ENCODE data around the gene CRIM1. TPM values are rescaled to one million over a fixed set of nuclear protein-coding genes. Genes with fewer than 3 reads are reported as not detected.
A peak's percentile ranks its signal among the peaks of the same experiment; 100 is the strongest.

The CRIM1 gene
- total RNA-seq, 1 experiment from 2014 or later, result 27.6 TPM

- H2BK120ac ChIP-seq (ENCODE audit: low read depth, low read length, poor library complexity, severe bottlenecking), result no peak overlapping the region
- no peaks in the 10 kb centered on the region for H3K4me1 ChIP-seq (ENCODE audit: insufficient read depth, low read length)
- H3K14ac ChIP-seq (ENCODE audit: insufficient read depth, low read length), result no peak overlapping the region
- no peak overlapping the region for H3K23ac ChIP-seq (ENCODE audit: insufficient read length, low read depth, low read length)
- no peak overlapping the region for H2BK15ac ChIP-seq (ENCODE audit: low read depth, low read length)
- no peaks in the 10 kb centered on the region for H3K79me1 ChIP-seq (ENCODE audit: insufficient read depth, low read depth, low read length, poor library complexity, severe bottlenecking)
- TF ChIP-seq, protein P1, sequence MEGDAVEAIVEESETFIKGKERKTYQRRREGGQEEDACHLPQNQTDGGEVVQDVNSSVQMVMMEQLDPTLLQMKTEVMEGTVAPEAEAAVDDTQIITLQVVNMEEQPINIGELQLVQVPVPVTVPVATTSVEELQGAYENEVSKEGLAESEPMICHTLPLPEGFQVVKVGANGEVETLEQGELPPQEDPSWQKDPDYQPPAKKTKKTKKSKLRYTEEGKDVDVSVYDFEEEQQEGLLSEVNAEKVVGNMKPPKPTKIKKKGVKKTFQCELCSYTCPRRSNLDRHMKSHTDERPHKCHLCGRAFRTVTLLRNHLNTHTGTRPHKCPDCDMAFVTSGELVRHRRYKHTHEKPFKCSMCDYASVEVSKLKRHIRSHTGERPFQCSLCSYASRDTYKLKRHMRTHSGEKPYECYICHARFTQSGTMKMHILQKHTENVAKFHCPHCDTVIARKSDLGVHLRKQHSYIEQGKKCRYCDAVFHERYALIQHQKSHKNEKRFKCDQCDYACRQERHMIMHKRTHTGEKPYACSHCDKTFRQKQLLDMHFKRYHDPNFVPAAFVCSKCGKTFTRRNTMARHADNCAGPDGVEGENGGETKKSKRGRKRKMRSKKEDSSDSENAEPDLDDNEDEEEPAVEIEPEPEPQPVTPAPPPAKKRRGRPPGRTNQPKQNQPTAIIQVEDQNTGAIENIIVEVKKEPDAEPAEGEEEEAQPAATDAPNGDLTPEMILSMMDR (conservative IDR thresholded peaks at IDR 0.05), result no peak
- Mint-ChIP-seq H3K27me3 (ENCODE audit: low read depth) (no peaks in the 10 kb centered on the region), H3K36me3 (ENCODE audit: insufficient read depth in 1 of 3, low read depth in 3 of 3) (peaks cover 8 to 37% (median 37%) of the 10 kb centered on the region in 3 experiments; a peak in 6 of 7 replicates), H3K9me3 (no peaks in the 10 kb centered on the region), H3K4me1 (no peaks in the 10 kb centered on the region), H3K27ac (peak overlapping the region in 1 of 3 experiments; percentile 8; a peak in 1 of 7 replicates), H3K4me3 (no peak overlapping the region)
- no peak overlapping the region for H2BK5ac ChIP-seq (ENCODE audit: insufficient read length, low read length)
- no peak overlapping the region for H4K8ac ChIP-seq (replicated peaks; ENCODE audit: insufficient read length, low read depth, low read length)
- H3T11ph ChIP-seq (ENCODE audit: low read length), result no peak overlapping the region
- H3K4me2 ChIP-seq (ENCODE audit: insufficient read depth, insufficient read length, low read length), result no peak overlapping the region
- no peaks in the 10 kb centered on the region for H3K27me3 ChIP-seq (ENCODE audit: insufficient read depth, low read length)
- no peaks in the 10 kb centered on the region for H3K79me2 ChIP-seq (ENCODE audit: insufficient read depth, low read length)
- H4K91ac ChIP-seq (ENCODE audit: insufficient read length, low read depth, low read length), result no peak overlapping the region
- no peaks in the 10 kb centered on the region for H3K23me2 ChIP-seq (ENCODE audit: insufficient read length, low read depth, low read length, poor library complexity, severe bottlenecking)
- H2AFZ ChIP-seq (ENCODE audit: low read length), result no peak overlapping the region
- H4K5ac ChIP-seq (ENCODE audit: insufficient read length, low read depth, low read length), result no peak overlapping the region
- no peak overlapping the region for H3K9ac ChIP-seq (ENCODE audit: extremely low read depth, insufficient read length, low read length)
- no peaks in the 10 kb centered on the region for H3K9me3 ChIP-seq (ENCODE audit: control insufficient read depth, low read depth, low read length)
- WGBS (ENCODE audit: extremely low coverage, insufficient read length, low lambda C conversion rate), result no CpG with 5 or more reads among the region's 4 CpGs
- H3K56ac ChIP-seq (ENCODE audit: insufficient read length, low read depth, low read length), result no peak overlapping the region
- H3K4ac ChIP-seq (ENCODE audit: low read depth, low read length), result no peak overlapping the region
- H3K27ac ChIP-seq (ENCODE audit: insufficient read length, low read depth, low read length), result no peak overlapping the region
- no peak overlapping the region for H2AK5ac ChIP-seq (ENCODE audit: insufficient read length, low read length)
- no peak overlapping the region for H2BK12ac ChIP-seq (ENCODE audit: insufficient read length, low read depth, low read length)
- no peak for DNase-seq
- no peaks in the 10 kb centered on the region for H4K20me1 ChIP-seq (ENCODE audit: control insufficient read depth, insufficient read depth, insufficient read length)
- H3K18ac ChIP-seq (ENCODE audit: insufficient read length, low read depth, low read length), result no peak overlapping the region
- H2BK20ac ChIP-seq (ENCODE audit: low read depth, low read length, poor library complexity, severe bottlenecking), result no peak overlapping the region
These were observed 198.1 kb downstream of the CRIM1 start for GRCh38 chr2:36553683-36554082.
